Measurements from ENCODE around the gene RAB11FIP4.

DNA sequence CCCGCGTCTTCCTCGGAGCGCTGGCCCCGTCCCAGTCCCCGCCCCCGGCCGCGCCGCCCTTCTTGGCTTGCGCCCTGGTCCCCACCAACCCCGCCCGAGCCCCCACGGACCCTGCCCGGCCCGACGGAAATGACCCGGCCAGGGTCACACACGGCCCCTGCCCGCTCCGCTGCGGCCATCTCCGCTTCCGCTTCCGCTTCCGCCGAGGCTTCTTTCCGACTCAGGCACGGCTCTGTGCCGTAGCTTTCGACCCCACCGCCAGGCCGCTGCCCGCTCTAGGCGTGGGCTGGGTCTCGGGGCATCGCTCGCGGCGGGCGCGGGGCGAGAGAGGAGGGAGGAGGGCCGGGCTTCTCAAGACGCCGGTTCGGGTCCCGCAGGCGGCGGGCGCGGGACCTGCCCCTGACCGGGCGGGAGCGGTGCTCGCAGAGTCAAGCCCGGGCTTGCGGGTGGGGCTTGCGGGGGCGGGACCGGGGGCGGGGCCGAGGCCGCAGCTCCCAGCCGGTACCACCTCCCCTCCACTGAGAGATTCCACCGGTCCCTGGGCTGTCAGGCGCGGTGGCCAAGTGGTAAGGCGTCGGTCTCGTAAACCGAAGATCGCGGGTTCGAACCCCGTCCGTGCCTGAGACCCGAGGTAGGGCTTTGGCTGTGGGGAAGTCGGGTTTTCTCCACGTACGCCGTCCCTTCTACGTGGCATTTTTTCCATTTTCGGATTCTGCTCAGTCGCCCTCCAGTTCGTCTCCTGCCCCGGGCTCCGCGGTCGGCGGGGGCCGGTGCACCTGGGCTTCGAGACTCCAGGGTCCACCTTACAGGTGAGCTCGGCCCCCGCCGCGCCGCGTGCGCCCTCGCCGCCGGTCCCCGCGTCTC, 158.3 kb downstream of the RAB11FIP4 start:
- TF ChIP-seq, protein P1, sequence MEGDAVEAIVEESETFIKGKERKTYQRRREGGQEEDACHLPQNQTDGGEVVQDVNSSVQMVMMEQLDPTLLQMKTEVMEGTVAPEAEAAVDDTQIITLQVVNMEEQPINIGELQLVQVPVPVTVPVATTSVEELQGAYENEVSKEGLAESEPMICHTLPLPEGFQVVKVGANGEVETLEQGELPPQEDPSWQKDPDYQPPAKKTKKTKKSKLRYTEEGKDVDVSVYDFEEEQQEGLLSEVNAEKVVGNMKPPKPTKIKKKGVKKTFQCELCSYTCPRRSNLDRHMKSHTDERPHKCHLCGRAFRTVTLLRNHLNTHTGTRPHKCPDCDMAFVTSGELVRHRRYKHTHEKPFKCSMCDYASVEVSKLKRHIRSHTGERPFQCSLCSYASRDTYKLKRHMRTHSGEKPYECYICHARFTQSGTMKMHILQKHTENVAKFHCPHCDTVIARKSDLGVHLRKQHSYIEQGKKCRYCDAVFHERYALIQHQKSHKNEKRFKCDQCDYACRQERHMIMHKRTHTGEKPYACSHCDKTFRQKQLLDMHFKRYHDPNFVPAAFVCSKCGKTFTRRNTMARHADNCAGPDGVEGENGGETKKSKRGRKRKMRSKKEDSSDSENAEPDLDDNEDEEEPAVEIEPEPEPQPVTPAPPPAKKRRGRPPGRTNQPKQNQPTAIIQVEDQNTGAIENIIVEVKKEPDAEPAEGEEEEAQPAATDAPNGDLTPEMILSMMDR (IDR thresholded peaks at IDR 0.05) = no peak
- TF ChIP-seq, protein P2, sequence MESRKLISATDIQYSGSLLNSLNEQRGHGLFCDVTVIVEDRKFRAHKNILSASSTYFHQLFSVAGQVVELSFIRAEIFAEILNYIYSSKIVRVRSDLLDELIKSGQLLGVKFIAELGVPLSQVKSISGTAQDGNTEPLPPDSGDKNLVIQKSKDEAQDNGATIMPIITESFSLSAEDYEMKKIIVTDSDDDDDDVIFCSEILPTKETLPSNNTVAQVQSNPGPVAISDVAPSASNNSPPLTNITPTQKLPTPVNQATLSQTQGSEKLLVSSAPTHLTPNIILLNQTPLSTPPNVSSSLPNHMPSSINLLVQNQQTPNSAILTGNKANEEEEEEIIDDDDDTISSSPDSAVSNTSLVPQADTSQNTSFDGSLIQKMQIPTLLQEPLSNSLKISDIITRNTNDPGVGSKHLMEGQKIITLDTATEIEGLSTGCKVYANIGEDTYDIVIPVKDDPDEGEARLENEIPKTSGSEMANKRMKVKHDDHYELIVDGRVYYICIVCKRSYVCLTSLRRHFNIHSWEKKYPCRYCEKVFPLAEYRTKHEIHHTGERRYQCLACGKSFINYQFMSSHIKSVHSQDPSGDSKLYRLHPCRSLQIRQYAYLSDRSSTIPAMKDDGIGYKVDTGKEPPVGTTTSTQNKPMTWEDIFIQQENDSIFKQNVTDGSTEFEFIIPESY (IDR thresholded peaks at IDR 0.05; ENCODE audit: borderline replicate concordance, low read depth) = no peak
- TF ChIP-seq RAD21 (IDR thresholded peaks at IDR 0.05; ENCODE audit: low read length) = no peak
- TF ChIP-seq, protein P3, sequence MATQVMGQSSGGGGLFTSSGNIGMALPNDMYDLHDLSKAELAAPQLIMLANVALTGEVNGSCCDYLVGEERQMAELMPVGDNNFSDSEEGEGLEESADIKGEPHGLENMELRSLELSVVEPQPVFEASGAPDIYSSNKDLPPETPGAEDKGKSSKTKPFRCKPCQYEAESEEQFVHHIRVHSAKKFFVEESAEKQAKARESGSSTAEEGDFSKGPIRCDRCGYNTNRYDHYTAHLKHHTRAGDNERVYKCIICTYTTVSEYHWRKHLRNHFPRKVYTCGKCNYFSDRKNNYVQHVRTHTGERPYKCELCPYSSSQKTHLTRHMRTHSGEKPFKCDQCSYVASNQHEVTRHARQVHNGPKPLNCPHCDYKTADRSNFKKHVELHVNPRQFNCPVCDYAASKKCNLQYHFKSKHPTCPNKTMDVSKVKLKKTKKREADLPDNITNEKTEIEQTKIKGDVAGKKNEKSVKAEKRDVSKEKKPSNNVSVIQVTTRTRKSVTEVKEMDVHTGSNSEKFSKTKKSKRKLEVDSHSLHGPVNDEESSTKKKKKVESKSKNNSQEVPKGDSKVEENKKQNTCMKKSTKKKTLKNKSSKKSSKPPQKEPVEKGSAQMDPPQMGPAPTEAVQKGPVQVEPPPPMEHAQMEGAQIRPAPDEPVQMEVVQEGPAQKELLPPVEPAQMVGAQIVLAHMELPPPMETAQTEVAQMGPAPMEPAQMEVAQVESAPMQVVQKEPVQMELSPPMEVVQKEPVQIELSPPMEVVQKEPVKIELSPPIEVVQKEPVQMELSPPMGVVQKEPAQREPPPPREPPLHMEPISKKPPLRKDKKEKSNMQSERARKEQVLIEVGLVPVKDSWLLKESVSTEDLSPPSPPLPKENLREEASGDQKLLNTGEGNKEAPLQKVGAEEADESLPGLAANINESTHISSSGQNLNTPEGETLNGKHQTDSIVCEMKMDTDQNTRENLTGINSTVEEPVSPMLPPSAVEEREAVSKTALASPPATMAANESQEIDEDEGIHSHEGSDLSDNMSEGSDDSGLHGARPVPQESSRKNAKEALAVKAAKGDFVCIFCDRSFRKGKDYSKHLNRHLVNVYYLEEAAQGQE (IDR thresholded peaks at IDR 0.05; ENCODE audit: low read depth, low read length) = 0 out of 2 replicates have a peak, but pooled peaks have one; percentile 56
- peak; percentile 55 for TF ChIP-seq CHD2 (IDR thresholded peaks at IDR 0.05; ENCODE audit: low read length, partially characterized antibody)
- TF ChIP-seq, protein P4, sequence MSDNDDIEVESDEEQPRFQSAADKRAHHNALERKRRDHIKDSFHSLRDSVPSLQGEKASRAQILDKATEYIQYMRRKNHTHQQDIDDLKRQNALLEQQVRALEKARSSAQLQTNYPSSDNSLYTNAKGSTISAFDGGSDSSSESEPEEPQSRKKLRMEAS (IDR thresholded peaks at IDR 0.05; ENCODE audit: low read depth) = peak; percentile 62
- TF ChIP-seq, protein P5, sequence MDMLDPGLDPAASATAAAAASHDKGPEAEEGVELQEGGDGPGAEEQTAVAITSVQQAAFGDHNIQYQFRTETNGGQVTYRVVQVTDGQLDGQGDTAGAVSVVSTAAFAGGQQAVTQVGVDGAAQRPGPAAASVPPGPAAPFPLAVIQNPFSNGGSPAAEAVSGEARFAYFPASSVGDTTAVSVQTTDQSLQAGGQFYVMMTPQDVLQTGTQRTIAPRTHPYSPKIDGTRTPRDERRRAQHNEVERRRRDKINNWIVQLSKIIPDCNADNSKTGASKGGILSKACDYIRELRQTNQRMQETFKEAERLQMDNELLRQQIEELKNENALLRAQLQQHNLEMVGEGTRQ (IDR thresholded peaks at IDR 0.05; ENCODE audit: borderline replicate concordance, low read depth, low read length) = no peak
- TF ChIP-seq EP300 (IDR thresholded peaks at IDR 0.05; ENCODE audit: borderline replicate concordance in 1 of 2, low read depth in 1 of 2, low read length in 1 of 2) = peak in 1 of 2 experiments; percentile 15; a peak in 2 of 4 replicates
- no peak; the same call in 1 of the 2 replicates for TF ChIP-seq POLR2AphosphoS5 (IDR thresholded peaks at IDR 0.05; ENCODE audit: low read depth, low read length)
- no peak for TF ChIP-seq EZH2phosphoT487 (IDR thresholded peaks at IDR 0.05; ENCODE audit: borderline replicate concordance, low read depth)
- no peak for TF ChIP-seq TCF12 (IDR thresholded peaks at IDR 0.05)
- no peak for TF ChIP-seq FOXM1 (IDR thresholded peaks at IDR 0.05; ENCODE audit: low read depth)
